ENCODE results near the gene ACTN1.

ACTN1 gene

GRCh38 chr14:68931474-68932051 is 47.5 kb downstream of the ACTN1 start:
- no peak for DNase-seq

- no peak for DNase-seq
Measured at GRCh38 chr14:68931063-68931462, 48.0 kb downstream of the ACTN1 start.

DNA sequence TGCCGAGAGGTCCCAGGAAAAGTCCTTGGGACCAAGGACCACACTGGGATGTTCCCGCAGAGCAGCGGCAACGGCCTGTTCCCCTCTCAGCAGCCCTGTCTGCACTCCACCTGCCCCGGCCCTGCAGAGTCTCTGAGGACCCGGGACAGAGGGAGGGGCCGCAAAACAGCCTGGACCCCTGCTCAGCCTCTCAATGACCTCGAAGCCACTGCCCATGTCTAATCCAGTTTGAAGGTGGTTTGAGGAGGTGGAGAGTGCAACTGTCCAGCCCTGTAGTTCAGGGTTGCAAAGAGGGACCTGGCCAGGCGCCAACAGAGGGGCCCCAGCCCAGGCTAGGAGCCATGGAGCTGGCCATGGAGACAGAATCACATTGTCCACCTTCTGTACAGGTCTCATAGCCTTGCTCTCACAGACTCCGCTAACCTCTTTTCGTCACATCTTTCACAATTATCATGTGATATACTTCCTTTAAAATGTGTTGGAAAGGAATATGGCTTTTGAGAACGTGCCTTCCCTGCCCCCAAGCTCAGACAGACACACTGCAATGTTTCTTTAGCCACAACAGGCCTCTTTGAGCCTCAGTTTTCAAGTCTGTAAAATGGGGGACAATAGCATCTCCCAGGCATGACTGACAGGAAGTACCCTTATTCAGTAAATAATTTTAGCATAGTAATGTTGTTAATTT is 49.3 kb downstream of the ACTN1 start:
- DNase-seq: no peak

GRCh38 chr14:68928770-68929550 is 50.1 kb downstream of the ACTN1 start:
- DNase-seq: no peak

DNA sequence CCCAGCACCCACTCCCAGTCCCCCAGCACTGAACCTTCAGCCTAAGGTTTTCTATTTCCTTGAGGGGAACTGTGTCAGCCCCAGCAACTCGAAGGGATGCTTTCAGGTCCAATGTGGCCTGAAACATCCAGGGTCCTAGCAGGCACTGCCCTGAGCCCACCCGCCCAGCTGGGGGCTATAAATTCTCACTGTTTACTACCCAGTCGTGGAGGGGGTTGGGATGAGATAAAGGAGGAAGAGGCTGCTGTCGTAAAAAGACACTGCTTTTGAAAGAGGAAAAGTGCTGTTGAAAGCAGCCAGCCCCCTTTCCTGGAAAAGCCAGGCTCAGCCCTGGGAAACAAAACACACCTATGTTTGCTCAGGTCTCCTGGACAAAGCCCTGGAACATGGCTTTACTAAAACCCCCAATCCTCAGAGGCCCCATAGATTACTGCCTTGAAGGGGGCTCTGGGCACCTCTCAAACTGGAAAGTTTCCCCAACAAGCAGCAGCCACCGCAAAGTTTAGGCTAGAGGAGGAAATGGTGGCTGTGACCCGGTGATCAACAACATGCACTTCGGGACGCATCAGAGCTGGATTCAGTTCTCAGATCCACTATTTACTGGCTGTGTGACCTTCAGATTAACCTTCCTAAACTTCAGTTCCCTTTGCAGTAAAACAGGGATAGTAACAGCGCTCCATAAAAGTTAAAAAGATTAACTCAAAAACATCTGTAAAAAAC is 51.0 kb downstream of the ACTN1 start:
- DNase-seq: no peak

DNA sequence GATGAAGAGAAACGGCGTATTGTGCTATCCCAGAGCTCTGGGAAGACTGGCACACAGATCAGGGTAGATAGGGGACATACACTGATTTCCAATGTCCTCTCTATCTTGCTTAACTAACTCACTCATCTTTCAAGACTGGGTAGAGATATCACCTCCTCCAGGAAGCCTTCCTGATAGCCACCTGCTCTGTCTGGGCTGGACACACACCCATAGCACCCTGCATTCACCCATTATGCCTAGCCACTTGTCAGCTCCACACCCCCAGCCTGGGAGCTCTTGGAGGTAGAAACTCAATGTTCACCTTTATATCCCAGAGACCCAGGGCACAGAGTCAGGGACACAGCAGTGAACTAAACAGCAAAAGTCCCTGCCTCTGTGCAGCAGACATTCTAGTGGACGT is 52.0 kb downstream of the ACTN1 start:
- no peak for DNase-seq

DNA sequence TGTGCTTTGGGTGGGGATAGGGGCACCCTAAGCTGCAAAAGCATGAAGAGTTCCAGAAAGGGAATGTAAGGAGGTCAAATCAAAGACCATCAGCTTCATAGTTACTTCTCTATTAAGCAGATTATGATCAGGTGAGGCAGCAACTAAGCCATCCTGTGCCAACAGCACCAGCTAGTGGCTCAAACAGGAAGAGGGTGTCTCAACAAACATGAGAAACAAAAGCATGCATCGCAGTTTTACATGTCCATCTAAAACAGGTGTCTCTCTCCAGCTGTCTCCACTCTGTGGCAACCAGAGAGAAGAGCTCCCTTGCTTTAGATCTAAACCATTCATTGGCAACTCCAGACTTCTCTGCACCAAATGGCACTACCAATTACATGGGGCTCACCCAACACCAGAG is 52.9 kb downstream of the ACTN1 start:
- no peak for DNase-seq

DNA sequence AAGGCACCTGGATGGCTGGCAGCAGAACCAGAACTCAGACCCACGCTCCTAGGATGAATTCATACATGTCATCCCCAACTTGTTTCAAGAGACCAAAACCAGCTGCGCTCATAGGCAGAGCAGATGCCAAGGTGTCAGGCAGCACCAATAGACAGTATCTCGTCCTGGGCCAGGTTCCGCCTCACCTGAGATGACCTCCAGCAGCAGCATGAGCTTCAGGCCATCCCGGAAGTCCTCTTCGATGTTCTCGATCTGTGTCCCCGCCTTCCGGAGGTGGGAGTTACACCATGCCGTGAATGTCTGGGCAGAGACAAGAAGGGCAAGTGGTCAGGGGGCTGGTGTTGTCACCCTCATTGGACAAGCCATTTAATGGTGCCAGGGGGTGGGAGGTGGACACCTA is 53.7 kb downstream of the ACTN1 start:
- no peak for DNase-seq

- DNase-seq: no peak
Measured at GRCh38 chr14:68924186-68925158, 54.6 kb downstream of the ACTN1 start.

DNA sequence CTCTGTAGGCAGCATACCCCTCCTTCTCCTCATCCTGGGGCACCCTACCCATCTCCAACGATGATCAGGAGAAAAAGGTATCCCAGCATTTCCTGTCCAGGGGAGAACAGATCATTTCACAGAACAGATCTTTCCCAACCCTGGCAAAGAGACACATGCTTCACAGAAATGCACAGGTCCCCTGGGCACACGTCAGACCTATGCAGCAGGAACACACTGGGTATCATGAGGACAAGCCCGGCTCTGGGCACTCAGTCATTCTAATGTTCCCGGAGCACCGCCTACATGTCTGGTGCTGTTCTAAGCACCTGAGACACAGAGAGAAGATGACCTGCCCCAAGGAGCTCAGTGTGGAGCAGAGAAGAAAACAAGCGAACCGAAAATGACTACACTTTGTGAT is 56.2 kb downstream of the ACTN1 start:
- no peak for DNase-seq

GRCh38 chr14:68922201-68922621 is 56.9 kb downstream of the ACTN1 start:
- no peak for DNase-seq

GRCh38 chr14:68921666-68922065 is 57.4 kb downstream of the ACTN1 start:
- no peak for DNase-seq

GRCh38 chr14:68921049-68921448 is 58.1 kb downstream of the ACTN1 start:
- no peak for DNase-seq

DNA sequence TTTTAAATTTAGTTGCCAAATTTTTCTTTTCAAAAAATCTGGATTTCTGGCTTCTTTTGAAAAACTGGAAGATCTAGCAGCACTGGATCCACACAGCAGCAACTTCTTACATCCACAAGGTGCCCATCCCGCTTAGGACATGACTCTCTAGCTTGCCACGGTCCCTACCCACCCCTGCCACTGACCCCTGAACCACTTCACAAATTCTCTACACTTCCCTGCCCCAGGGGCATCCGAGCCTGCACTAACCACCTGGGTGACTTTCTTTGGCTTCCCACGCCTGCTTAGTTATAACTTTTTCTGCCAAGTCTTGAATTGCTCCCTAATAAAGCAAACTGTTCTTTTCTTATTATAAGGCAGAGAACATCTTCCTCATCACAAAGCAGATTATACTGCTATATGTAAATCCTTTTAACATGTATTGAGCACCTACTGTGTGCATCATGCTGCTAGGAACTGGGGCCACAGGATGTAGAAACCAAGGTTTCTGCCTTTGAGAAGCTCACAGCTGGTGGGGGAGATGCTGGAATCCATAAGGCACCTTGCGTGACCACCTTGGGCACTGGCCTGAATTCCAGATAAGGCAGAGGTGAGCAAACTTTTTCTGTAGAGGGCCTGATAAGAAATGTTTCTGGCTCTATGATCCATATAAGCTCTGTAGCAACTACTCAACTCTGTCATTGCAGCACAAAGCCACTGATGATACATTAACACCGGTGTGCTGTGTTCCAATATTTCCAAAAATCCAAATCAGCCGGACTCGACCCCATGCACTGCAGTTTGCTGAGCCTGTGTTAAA is 59.8 kb downstream of the ACTN1 start:
- DNase-seq: no peak

GRCh38 chr14:68918612-68919011 is 60.5 kb downstream of the ACTN1 start:
- no peak for DNase-seq

DNA sequence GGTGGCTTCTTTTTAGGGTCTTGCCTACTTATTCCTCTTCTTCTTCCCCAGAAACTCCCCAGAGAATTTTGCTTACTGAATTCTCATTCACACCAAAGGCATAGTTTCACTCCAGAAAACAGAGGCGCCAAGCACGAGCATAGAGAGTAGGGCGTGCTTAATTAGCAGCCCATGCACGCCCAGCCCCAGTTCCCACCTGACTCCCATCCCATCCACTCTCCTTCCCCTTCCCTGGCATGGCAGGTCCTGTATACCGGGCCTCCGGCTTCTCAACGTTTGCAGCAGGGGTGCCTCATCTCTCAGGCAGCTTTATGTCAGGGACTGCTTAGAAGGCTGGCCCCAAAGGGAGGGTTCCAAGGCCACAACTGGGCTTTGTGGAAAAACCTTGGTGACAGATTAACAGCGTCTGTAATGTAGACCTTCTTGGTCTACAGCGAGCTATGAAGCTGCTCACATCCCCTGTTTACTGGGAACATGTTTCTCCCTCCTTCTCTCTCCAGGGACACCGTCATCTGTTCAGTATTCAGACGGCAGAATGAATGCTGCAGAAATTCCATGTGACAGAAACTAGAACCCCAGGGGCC is 62.7 kb downstream of the ACTN1 start:
- no peak for DNase-seq

DNA sequence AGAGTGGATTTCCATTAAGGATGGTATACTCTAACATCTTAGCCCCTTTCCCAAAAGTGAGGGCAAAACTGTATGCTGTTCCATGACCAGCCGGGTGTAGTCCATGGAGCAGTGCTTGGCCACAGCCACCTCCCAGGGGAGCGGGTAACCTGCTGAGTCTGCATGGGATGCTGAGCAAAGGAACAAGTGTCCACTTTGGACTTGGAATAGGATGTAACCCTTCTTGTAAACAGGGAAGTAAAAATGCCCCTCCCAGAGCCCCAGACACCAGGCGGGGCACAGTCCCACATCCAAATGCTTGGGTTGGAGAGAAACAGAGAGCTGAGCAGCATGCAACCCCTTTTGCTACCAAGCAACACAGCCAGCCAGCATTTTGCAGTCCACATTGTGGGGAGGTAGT is 65.6 kb downstream of the ACTN1 start:
- DNase-seq: no peak

GRCh38 chr14:68911594-68912227 is 67.4 kb downstream of the ACTN1 start:
- DNase-seq: peak; percentile 23

DNA sequence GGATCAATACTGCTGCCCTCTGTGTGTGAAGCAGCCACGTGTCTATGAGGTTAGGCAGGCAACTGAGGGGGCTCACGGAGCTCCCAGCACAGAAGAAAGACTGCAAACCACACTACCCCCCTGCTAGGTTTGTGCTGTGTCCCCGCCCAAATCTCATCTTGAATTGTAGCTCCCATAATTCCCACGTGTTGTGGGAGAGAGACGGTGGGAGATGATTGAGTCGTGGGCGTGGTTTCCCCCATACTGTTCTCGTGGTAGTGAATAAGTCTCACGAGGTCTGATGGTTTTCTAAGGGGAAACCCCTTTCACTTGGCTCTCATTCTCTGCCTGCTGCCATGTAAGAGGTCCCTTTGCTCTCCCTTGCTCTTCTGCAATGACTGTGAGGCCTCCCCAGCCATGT is 68.6 kb downstream of the ACTN1 start:
- no peak for DNase-seq

DNA sequence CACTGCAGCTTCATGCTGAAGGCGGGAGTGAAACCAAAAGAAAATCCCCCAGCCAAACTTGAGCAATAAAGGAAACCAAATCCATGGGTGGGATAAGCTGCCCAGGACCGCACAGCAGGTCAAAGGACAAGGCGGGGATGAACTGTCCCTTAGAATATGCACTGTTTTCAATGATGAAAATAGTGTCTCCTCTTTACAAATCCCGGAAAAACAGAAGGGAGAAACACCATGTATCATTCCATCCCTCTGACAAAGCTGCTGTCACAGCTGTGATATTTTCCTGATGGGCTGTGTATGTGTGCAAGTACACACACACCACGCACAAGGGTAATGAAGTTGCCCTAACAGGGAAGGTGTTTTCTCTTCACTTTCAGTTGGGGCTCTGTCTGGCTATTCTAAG is 70.3 kb downstream of the ACTN1 start:
- no peak for DNase-seq

- DNase-seq: no peak
Measured at GRCh38 chr14:68908201-68908600, 70.9 kb downstream of the ACTN1 start.

Measured in kidney glomerular epithelial cell (primary cell).